PC-9 (cell line): Measurements from ENCODE around the gene IGFBP4. TPM values are rescaled to one million over a fixed set of nuclear protein-coding genes. Genes with fewer than 3 reads are reported as not detected.

Experiments
- BruUV-seq: library from RNA; stranded (reverse); fragments of 400-500 nt; replicated peaks from 2 replicates; lab custom pipeline; 2021; lab: Mats Ljungman, UMichigan
- CTCF ChIA-PET: fragments of 300-600 bp; sonication (Branson Sonifier 250); formaldehyde crosslinking; loops from one replicate; lab custom pipeline; 2022; ENCODE audit warnings: antibody characterized with exemption; lab: Charles Lee
- POLR2A ChIA-PET: fragments of 300-600 bp; sonication (Branson Sonifier 250); formaldehyde crosslinking; loops from one replicate; lab custom pipeline; 2022; ENCODE audit warnings: antibody characterized with exemption; ENCODE audit not compliant: unreplicated experiment; lab: Charles Lee
- DNase-seq, 2 experiments: peaks; one replicate each; pipeline versions ENCODE4 v3.0.0 to v3.0.0-alpha.2; 2015 to 2022; ENCODE audit warnings: mixed read lengths in 1 of 2
- H2AFZ ChIP-seq: fragments of 200-600 bp; sonication (generic); 2 replicates; pipeline ENCODE4 v1.8.1; 2017; ENCODE audit warnings: antibody characterized with exemption
- H3F3A ChIP-seq: fragments of 200-600 bp; sonication (generic); 2 replicates; pipeline ENCODE4 v1.8.1; 2017; ENCODE audit warnings: antibody characterized with exemption, mild to moderate bottlenecking, low read depth; ENCODE audit not compliant: insufficient read depth
- H3K27ac ChIP-seq: fragments of 200-600 bp; sonication (generic); 2 replicates; pipeline ENCODE4 v1.6.1; 2016; ENCODE audit warnings: mixed run types
- H3K27me3 ChIP-seq: fragments of 200-600 bp; sonication (generic); 2 replicates; pipeline ENCODE4 v1.6.1; 2016; ENCODE audit warnings: low read depth, mixed run types; ENCODE audit not compliant: insufficient read depth
- H3K36me3 ChIP-seq: fragments of 200-600 bp; sonication (generic); 2 replicates; pipeline ENCODE4 v1.6.1; 2016; ENCODE audit warnings: low read depth, mixed run types
- H3K4me1 ChIP-seq: fragments of 200-600 bp; sonication (generic); replicated peaks from 2 replicates; pipeline ENCODE4 v1.6.1; 2016; ENCODE audit warnings: mixed run types; ENCODE audit not compliant: insufficient read depth
- H3K4me2 ChIP-seq: fragments of 200-600 bp; sonication (generic); 2 replicates; pipeline ENCODE4 v1.6.1; 2017; ENCODE audit warnings: mixed run types
- H3K4me3 ChIP-seq: fragments of 200-600 bp; sonication (generic); 2 replicates; pipeline ENCODE4 v1.6.1; 2016; ENCODE audit warnings: mixed run types
- H3K79me2 ChIP-seq: fragments of 200-600 bp; sonication (generic); 2 replicates; pipeline ENCODE4 v1.6.1; 2017; ENCODE audit warnings: low read depth, mixed run types
- H3K9me2 ChIP-seq: fragments of 200-600 bp; sonication (generic); 2 replicates; pipeline ENCODE4 v1.8.1; 2017; ENCODE audit warnings: mild to moderate bottlenecking; ENCODE audit not compliant: insufficient read depth
- H3K9me3 ChIP-seq: fragments of 200-600 bp; sonication (generic); 2 replicates; pipeline ENCODE4 v1.8.1; 2016; ENCODE audit warnings: low read depth; ENCODE audit not compliant: insufficient read depth
- H4K20me1 ChIP-seq: fragments of 200-600 bp; sonication (generic); 2 replicates; pipeline ENCODE4 v1.8.1; 2017; ENCODE audit not compliant: insufficient read depth
- EZH2 ChIP-seq: fragments of 200-600 bp; sonication (generic); IDR thresholded peaks from 2 replicates; pipeline ENCODE4 v1.8.0; 2017; ENCODE audit warnings: antibody characterized with exemption, low read depth
- intact Hi-C: fragments of 100-400 bp; cut with micrococcal nuclease; formaldehyde crosslinking; loops from one replicate; pipeline ENCODE4 v1.10.0; 2022; ENCODE audit not compliant: unreplicated experiment
- total RNA-seq: library from RNA; stranded (reverse); gene quantifications from 2 replicates; pipeline ENCODE4 v1.2.3, GENCODE V29; 2021
- TF ChIP-seq, protein P1 (sequence below): fragments of 200-600 bp; sonication (generic); conservative IDR thresholded peaks from 2 replicates; pipeline ENCODE4 v1.6.1; 2017; ENCODE audit warnings: mixed run types, antibody characterized with exemption, mild to moderate bottlenecking, moderate library complexity

IGFBP4 gene
- total RNA-seq, 1 experiment from 2014 or later: 138 TPM

DNA sequence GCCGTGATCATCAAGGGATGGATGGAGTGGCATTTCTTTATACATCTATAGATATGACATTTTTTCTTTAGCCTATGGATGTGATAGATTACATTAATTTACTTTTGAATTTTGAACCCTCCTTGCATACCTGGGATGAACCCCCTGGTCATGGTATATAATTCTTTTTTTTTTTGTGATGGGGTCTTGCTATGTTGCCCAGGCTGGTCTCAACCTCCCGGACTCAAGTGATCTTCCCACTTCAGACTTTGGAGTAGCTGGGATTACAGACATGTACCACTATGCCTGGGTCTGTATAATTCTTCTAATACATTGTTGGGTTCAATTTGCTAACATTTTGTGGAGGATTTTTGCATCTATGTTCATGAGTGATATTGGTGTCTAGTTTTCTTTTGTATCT lies 59.9 kb downstream of the IGFBP4 start:
- Histone ChIP-seq H3K4me2 (no peak overlapping the region), H3K36me3 (no peaks in the 10 kb centered on the region), H3K4me3 (no peak overlapping the region), H4K20me1 (no peaks in the 10 kb centered on the region), H3K4me1 (peaks cover 33% of the 10 kb centered on the region), H2AFZ (no peak overlapping the region), H3K79me2 (peaks cover 31% of the 10 kb centered on the region), H3K27me3 (no peaks in the 10 kb centered on the region), H3K9me2 (no peaks in the 10 kb centered on the region), H3F3A (peaks cover 6% of the 10 kb centered on the region; the same call in 1 of the 2 replicates), H3K9me3 (no peaks in the 10 kb centered on the region), H3K27ac (no peak overlapping the region)
- CTCF ChIA-PET: interaction anchor here (0.6 kb wide), 1 partner anchor 31 kb away, joined by 17 read pairs; no protein-coding TSS in a partner anchor
- no peak for TF ChIP-seq EZH2
- POLR2A ChIA-PET: no interaction called here
- BruUV-seq: no TSS peak
- no peak for DNase-seq
- intact Hi-C loops: no loop called here

DNA sequence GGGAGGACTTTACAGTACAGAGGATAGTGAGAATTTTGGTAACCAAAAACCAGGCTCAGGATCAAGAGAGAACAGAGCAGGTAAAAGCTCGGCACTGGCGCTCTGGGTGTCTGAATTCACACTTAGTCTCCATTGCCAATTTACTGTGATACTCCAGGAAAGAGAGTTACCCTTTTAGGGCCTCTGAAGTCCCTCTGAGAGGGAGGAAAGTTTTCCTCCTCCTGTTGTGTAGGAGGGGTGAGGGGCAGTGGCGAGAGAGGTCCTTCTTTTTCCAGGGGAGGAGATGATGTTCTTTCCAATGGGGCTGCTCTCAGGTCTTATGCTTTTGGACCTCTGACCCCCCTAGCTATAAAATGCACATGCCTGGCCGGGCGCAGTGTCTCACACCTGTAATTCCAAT lies 63.5 kb downstream of the IGFBP4 start:
- TF ChIP-seq, protein P1, sequence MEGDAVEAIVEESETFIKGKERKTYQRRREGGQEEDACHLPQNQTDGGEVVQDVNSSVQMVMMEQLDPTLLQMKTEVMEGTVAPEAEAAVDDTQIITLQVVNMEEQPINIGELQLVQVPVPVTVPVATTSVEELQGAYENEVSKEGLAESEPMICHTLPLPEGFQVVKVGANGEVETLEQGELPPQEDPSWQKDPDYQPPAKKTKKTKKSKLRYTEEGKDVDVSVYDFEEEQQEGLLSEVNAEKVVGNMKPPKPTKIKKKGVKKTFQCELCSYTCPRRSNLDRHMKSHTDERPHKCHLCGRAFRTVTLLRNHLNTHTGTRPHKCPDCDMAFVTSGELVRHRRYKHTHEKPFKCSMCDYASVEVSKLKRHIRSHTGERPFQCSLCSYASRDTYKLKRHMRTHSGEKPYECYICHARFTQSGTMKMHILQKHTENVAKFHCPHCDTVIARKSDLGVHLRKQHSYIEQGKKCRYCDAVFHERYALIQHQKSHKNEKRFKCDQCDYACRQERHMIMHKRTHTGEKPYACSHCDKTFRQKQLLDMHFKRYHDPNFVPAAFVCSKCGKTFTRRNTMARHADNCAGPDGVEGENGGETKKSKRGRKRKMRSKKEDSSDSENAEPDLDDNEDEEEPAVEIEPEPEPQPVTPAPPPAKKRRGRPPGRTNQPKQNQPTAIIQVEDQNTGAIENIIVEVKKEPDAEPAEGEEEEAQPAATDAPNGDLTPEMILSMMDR: no peak
- TF ChIP-seq EZH2: no peak
- Histone ChIP-seq H3K9me3 (no peaks in the 10 kb centered on the region), H3K4me2 (no peak overlapping the region), H2AFZ (no peak overlapping the region), H3K4me1 (peaks cover 44% of the 10 kb centered on the region), H4K20me1 (no peaks in the 10 kb centered on the region), H3K4me3 (no peak overlapping the region), H3F3A (peaks cover 16% of the 10 kb centered on the region; the same call in 1 of the 2 replicates), H3K27ac (no peak overlapping the region), H3K79me2 (no peaks in the 10 kb centered on the region), H3K36me3 (no peaks in the 10 kb centered on the region), H3K9me2 (no peaks in the 10 kb centered on the region), H3K27me3 (no peaks in the 10 kb centered on the region)
- intact Hi-C loops: no loop called here
- DNase-seq: peak in 1 of 2 experiments; percentile 17
- CTCF ChIA-PET: no interaction called here
- POLR2A ChIA-PET: no interaction called here
- BruUV-seq: no TSS peak

Other genes with a start within 250 kb of the IGFBP4 start
- gene WIPF2, start 224.1 kb upstream of the IGFBP4 start, total RNA-seq: 23.4 and 37.2 TPM in 2 replicates
- 37.8 and 44.9 TPM in 2 replicates for gene CDC6, start 155.6 kb upstream of the IGFBP4 start, total RNA-seq
- gene RARA, start 134.3 kb upstream of the IGFBP4 start, total RNA-seq: 21.5 and 21.8 TPM in 2 replicates
- not detected in 2 replicates for gene GJD3, start 78.7 kb upstream of the IGFBP4 start, total RNA-seq
- 156 and 235 TPM in 2 replicates for gene TOP2A, start 25.6 kb upstream of the IGFBP4 start, total RNA-seq
- gene TNS4, start 58.2 kb downstream of the IGFBP4 start, total RNA-seq: 17.4 and 23.5 TPM in 2 replicates
- gene CCR7, start 122.0 kb downstream of the IGFBP4 start, total RNA-seq: not detected in 2 replicates
- 75.0 and 90.8 TPM in 2 replicates for gene SMARCE1, start 204.4 kb downstream of the IGFBP4 start, total RNA-seq
- gene KRT222, start 221.7 kb downstream of the IGFBP4 start, total RNA-seq: not detected in 2 replicates